T47D (cell line): ENCODE measurements around the gene DAB1.

Source experiments
- DNase-seq, 2 experiments: peaks; one replicate each; pipeline versions ENCODE4 v3.0.0 to v3.0.0-alpha.2; 2011 to 2012; ENCODE audit warnings: low read depth in 1 of 2, low spot score in 1 of 2
- JUND ChIP-seq: IDR thresholded peaks from 2 replicates; pipeline ENCODE4 v1.6.1; 2012; ENCODE audit warnings: low read depth
- in situ Hi-C: cut with HindIII; loops from 2 replicates; pipeline ENCODE4 v1.10.0; 2016; ENCODE audit warnings: low sequenced_read_pairs, low pct_unique_long_range_greater_than_20kb

DAB1 gene

GRCh38 chr1:56995414-56996100 lies 428.3 kb downstream of the DAB1 start:
- no peak for DNase-seq
- no peak for TF ChIP-seq JUND
- in situ Hi-C loops: no loop called here

- DNase-seq: no peak
- no peak for TF ChIP-seq JUND
- in situ Hi-C loops: no loop called here
Observed at GRCh38 chr1:56993475-56993874, 430.4 kb downstream of the DAB1 start.

GRCh38 chr1:56992318-56993125 lies 431.3 kb downstream of the DAB1 start:
- TF ChIP-seq JUND: no peak
- no peak for DNase-seq
- in situ Hi-C loops: no loop called here

DNA sequence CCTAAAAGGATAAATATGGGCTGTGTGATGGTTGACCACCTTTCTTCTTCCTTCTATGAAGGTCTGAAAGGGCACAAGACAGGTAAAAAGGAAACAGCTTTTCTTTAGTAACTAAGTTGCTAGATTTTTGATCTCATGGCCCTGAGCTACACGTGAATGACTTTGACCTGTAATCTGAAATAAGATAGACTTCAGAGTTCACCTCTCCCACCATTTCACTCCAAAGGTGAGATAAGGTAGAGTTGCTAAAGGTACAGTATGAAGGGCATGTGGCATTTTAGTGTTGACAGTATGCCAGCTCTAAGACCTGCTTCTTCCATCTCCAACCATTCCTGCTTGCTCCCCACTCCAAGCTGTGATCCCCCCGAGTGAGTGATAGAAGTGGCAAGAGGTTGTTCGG lies 432.3 kb downstream of the DAB1 start:
- TF ChIP-seq JUND: no peak
- no peak for DNase-seq
- in situ Hi-C loops: no loop called here

- in situ Hi-C loops: no loop called here
- DNase-seq: no peak
- no peak for TF ChIP-seq JUND
Observed at GRCh38 chr1:56986397-56986796, 437.5 kb downstream of the DAB1 start.

GRCh38 chr1:56985857-56986256 lies 438.0 kb downstream of the DAB1 start:
- in situ Hi-C loops: no loop called here
- no peak for DNase-seq
- no peak for TF ChIP-seq JUND

- no peak for DNase-seq
- TF ChIP-seq JUND: no peak
- in situ Hi-C loops: no loop called here
Observed at GRCh38 chr1:56983484-56983883, 440.4 kb downstream of the DAB1 start.

DNA sequence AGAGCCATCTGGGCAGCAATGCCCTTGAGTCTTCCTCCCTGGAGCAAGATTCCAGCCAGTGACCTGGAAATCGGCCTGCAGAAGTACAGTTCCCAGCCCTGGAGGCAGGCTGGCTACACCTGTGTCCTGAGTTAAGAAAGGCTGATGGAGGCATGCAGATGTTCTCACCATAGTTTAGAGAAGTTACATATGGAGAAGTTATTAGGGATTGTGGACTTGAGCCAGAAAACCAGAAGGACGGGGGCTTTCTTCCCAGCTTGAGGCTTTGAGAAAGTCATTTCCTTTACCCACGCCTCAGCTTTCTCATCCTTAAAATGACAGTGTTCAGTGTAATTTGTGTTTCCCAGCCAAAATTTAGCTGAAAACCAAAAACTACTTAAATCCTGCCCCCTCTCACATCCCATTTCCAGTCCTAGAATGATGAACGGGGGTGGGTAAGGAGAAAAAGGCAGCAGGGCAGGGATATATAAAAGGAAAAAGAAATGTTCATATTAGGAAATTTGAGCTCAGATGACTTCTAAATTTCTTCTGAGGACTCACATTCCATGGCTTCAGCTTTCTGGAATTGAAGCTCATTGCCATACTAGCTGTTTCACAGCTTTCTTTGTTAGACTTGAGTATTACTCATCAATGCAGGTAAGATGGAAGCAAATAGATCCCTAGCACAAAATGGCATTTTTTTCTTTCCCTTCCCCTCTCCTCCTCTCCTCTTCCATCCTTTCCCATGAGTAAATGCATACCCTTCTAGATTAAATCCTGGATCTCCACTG lies 443.7 kb downstream of the DAB1 start:
- no peak for TF ChIP-seq JUND
- DNase-seq: no peak
- in situ Hi-C loops: no loop called here

GRCh38 chr1:56978819-56979218 lies 445.0 kb downstream of the DAB1 start:
- DNase-seq: no peak
- in situ Hi-C loops: no loop called here
- TF ChIP-seq JUND: no peak

DNA sequence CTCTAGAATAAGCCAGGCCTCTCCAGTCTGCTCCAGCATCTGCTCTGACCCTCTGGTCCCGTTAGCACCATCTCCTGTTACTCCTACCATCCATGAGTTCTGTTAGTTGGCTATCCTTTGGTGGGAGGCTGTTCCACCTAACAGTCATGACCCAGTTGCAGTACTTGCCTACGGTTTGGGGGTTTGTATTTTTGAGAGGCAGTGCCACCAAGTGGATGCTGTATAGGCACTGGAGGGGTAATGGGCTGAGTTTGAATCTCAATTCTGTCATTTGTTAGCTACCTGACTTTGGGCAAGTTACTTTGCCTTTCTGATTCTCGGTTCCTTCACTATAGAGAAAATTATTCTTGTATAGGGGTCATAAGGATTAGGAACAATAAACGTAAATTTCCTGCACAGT lies 445.9 kb downstream of the DAB1 start:
- no peak for DNase-seq
- in situ Hi-C loops: no loop called here
- no peak for TF ChIP-seq JUND

DNA sequence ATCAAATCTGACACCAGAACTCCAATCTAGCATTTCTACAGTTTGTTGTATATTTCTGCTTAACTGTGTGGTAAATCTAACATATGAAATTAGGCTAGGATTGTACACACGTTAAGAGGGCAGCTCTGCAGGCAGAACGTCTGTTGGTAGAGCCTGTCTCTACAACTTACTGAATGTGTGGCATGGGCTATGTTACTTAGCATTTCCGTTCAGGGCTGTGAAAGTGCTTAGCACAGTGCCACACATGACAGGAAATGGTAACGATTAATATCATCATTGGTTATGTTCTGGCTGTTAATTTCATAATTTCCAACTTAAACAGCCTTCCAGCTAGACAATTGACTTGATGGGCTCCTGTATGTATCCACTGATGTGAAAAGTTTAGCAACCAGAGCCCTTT lies 448.4 kb downstream of the DAB1 start:
- in situ Hi-C loops: no loop called here
- no peak for TF ChIP-seq JUND
- no peak for DNase-seq

GRCh38 chr1:56973923-56974742 lies 449.7 kb downstream of the DAB1 start:
- DNase-seq: no peak
- TF ChIP-seq JUND: no peak
- in situ Hi-C loops: no loop called here
